Muscle of leg (tissue), 11 donors: ENCODE results near the gene CDH4. TPM values are rescaled to one million over a fixed set of nuclear protein-coding genes. Genes with fewer than 3 reads are reported as not detected.
"Not testable (repeated sequence)": the region's sequence is repeated elsewhere in the genome, so short reads cannot be mapped to it uniquely, and the experiment has no call there.

Experiments
- DNase-seq: peaks from one replicate; pipeline ENCODE4 v3.0.0; 2013
- H3K27ac ChIP-seq: one replicate; pipeline ENCODE4 v1.5.1; 2013; ENCODE audit warnings: mild to moderate bottlenecking, low read length, control low read depth
- H3K27me3 ChIP-seq: one replicate; pipeline ENCODE4 v1.6.1; 2013; ENCODE audit warnings: low read length; ENCODE audit not compliant: control insufficient read depth, insufficient read depth
- H3K36me3 ChIP-seq: one replicate; pipeline ENCODE4 v1.6.1; 2013; ENCODE audit warnings: low read length; ENCODE audit not compliant: control insufficient read depth, insufficient read depth
- H3K4me1 ChIP-seq: one replicate; pipeline ENCODE4 v1.6.1; 2013; ENCODE audit warnings: low read length; ENCODE audit not compliant: control insufficient read depth, insufficient read depth
- H3K4me3 ChIP-seq: one replicate; pipeline ENCODE4 v1.5.1; 2013; ENCODE audit warnings: low read length, control low read depth
- H3K9me3 ChIP-seq: replicated peaks from 2 replicates; pipeline ENCODE4 v1.6.1; 2013; ENCODE audit warnings: low read depth, low read length; ENCODE audit not compliant: control insufficient read depth
- WGBS: methylation state at CpG from one replicate; pipeline ENCODE4 v1.1.5; 2013; ENCODE audit warnings: missing lambda C conversion rate; ENCODE audit not compliant: insufficient coverage; 5-methylcytosine and 5-hydroxymethylcytosine counted together
- polyA plus RNA-seq, 8 donors: library from polyadenylated mRNA; unstranded; fragments of 120-200 nt; gene quantifications; one replicate each; pipeline versions ENCODE4 v1.2.1 to v1.2.3, GENCODE V29; 2013; ENCODE audit warnings: inconsistent platforms in 1 of 8, low replicate concordance in 1 of 8; ENCODE audit not compliant: insufficient read length in 8 of 8, insufficient read depth in 1 of 8
- total RNA-seq: library from RNA; stranded (reverse); fragments of 120-200 nt; gene quantifications from one replicate; pipeline ENCODE4 v1.2.4, GENCODE V29; 2013

CDH4 gene
- total and polyA plus RNA-seq, 9 donors, result 0.66 to 1.4 (median 1.2) TPM

- Histone ChIP-seq H3K27ac (no peak overlapping the region), H3K27me3 (no peaks in the 10 kb centered on the region), H3K4me3 (no peak overlapping the region), H3K9me3 (no peaks in the 10 kb centered on the region), H3K4me1 (no peaks in the 10 kb centered on the region), H3K36me3 (no peaks in the 10 kb centered on the region)
- 72% methylated on average over 7 of the region's 10 CpGs for whole genome bisulfite sequencing
- no peak for DNase-seq
Observed at GRCh38 chr20:61937146-61937962, 685.3 kb downstream of the CDH4 start.

- Histone ChIP-seq H3K9me3 (no peaks in the 10 kb centered on the region), H3K27ac (no peak overlapping the region), H3K27me3 (no peaks in the 10 kb centered on the region), H3K4me3 (no peak overlapping the region), H3K4me1 (no peaks in the 10 kb centered on the region), H3K36me3 (no peaks in the 10 kb centered on the region)
- WGBS, result 76% methylated on average over 27 of the region's 31 CpGs
- DNase-seq, result no peak
Observed at GRCh38 chr20:61937963-61938838, 686.1 kb downstream of the CDH4 start.

- Histone ChIP-seq H3K4me1 (no peaks in the 10 kb centered on the region), H3K4me3 (no peak overlapping the region), H3K27me3 (no peaks in the 10 kb centered on the region), H3K36me3 (no peaks in the 10 kb centered on the region), H3K9me3 (no peaks in the 10 kb centered on the region), H3K27ac (no peak overlapping the region)
- no peak for DNase-seq
- WGBS, result 69% methylated on average over 23 of the region's 27 CpGs
Observed at GRCh38 chr20:61938839-61939690, 687.0 kb downstream of the CDH4 start.

GRCh38 chr20:61939691-61940360 lies 687.8 kb downstream of the CDH4 start:
- H3K36me3 ChIP-seq, result no peaks in the 10 kb centered on the region
- no peaks in the 10 kb centered on the region for H3K9me3 ChIP-seq
- 67% methylated on average over 10 of the region's 13 CpGs for WGBS
- no peak overlapping the region for H3K27ac ChIP-seq
- no peak for DNase-seq
- no peaks in the 10 kb centered on the region for H3K27me3 ChIP-seq
- H3K4me3 ChIP-seq, result no peak overlapping the region
- H3K4me1 ChIP-seq, result no peaks in the 10 kb centered on the region

GRCh38 chr20:61940491-61940890 lies 688.4 kb downstream of the CDH4 start:
- H3K36me3 ChIP-seq, result no peaks in the 10 kb centered on the region
- no peak overlapping the region for H3K27ac ChIP-seq
- no peaks in the 10 kb centered on the region for H3K4me1 ChIP-seq
- no peaks in the 10 kb centered on the region for H3K9me3 ChIP-seq
- H3K27me3 ChIP-seq, result no peaks in the 10 kb centered on the region
- DNase-seq, result no peak
- WGBS, result 75% methylated on average over 15 of the region's 17 CpGs
- H3K4me3 ChIP-seq, result no peak overlapping the region

- Histone ChIP-seq H3K27ac (no peak overlapping the region), H3K9me3 (no peaks in the 10 kb centered on the region), H3K27me3 (no peaks in the 10 kb centered on the region), H3K4me3 (no peak overlapping the region), H3K4me1 (no peaks in the 10 kb centered on the region), H3K36me3 (no peaks in the 10 kb centered on the region)
- no peak for DNase-seq
- 69% methylated on average over 12 of the region's 16 CpGs for WGBS
Observed at GRCh38 chr20:61940976-61941720, 689.1 kb downstream of the CDH4 start.

- Histone ChIP-seq H3K36me3 (no peaks in the 10 kb centered on the region), H3K9me3 (no peaks in the 10 kb centered on the region), H3K27ac (no peak overlapping the region), H3K27me3 (no peaks in the 10 kb centered on the region), H3K4me1 (no peaks in the 10 kb centered on the region), H3K4me3 (no peak overlapping the region)
- DNase-seq, result no peak
- 84% methylated on average over 13 of the region's 16 CpGs for WGBS
Observed at GRCh38 chr20:61941721-61942405, 689.8 kb downstream of the CDH4 start.

- WGBS, result 84% methylated on average over 7 of the region's 9 CpGs
- H3K36me3 ChIP-seq, result no peaks in the 10 kb centered on the region
- no peaks in the 10 kb centered on the region for H3K27me3 ChIP-seq
- H3K4me1 ChIP-seq, result no peaks in the 10 kb centered on the region
- no peak overlapping the region for H3K27ac ChIP-seq
- H3K4me3 ChIP-seq, result no peak overlapping the region
- H3K9me3 ChIP-seq, result no peaks in the 10 kb centered on the region
- no peak for DNase-seq
Observed at GRCh38 chr20:61942526-61942925, 690.5 kb downstream of the CDH4 start.

GRCh38 chr20:61944967-61945366 lies 692.9 kb downstream of the CDH4 start:
- not testable (repeated sequence) for H3K27ac ChIP-seq, H3K9me3 ChIP-seq, H3K4me1 ChIP-seq, DNase-seq, H3K36me3 ChIP-seq, H3K4me3 ChIP-seq, H3K27me3 ChIP-seq
- WGBS, result 100% methylated on average over 11 of the region's 34 CpGs
